T-helper 1 cell treated with Interleukin-12 subunit alpha and Interleukin-12 subunit beta and Interleukin-4 antibody, amounts not matched to agents 30 ng/mL and 1 ng/mL, for 36 hours (primary cell): ENCODE results near the gene IL1RL2. TPM values are rescaled to one million over a fixed set of nuclear protein-coding genes. Genes with fewer than 3 reads are reported as not detected.

ENCODE experiments used
- intact Hi-C: fragments of 100-400 bp; cut with micrococcal nuclease; formaldehyde crosslinking; loops from one replicate; pipeline ENCODE4 v1.15.1; 2024
- total RNA-seq: library from RNA; stranded (reverse); gene quantifications from 2 replicates; pipeline ENCODE4 v1.2.3, GENCODE V29; 2022

IL1RL2 gene
- total RNA-seq, 1 donor from 2014 or later, result not detected

- intact Hi-C loops, result no loop called here
Observed at GRCh38 chr2:102193074-102193473, 6.3 kb downstream of the IL1RL2 start.

GRCh38 chr2:102194609-102195268 lies 7.9 kb downstream of the IL1RL2 start:
- intact Hi-C loops, result no loop called here

- intact Hi-C loops, result no loop called here
Observed at GRCh38 chr2:102197389-102198137, 10.7 kb downstream of the IL1RL2 start.

GRCh38 chr2:102200539-102200938 lies 13.7 kb downstream of the IL1RL2 start:
- intact Hi-C loops, result no loop called here

GRCh38 chr2:102204638-102205037 lies 17.8 kb downstream of the IL1RL2 start:
- intact Hi-C loops, result no loop called here

- intact Hi-C loops, result no loop called here
Observed at GRCh38 chr2:102206666-102207341, 20.0 kb downstream of the IL1RL2 start.

- intact Hi-C loops, result no loop called here
Observed at GRCh38 chr2:102208774-102209173, 22.0 kb downstream of the IL1RL2 start.

- intact Hi-C loops, result no loop called here
Observed at GRCh38 chr2:102209474-102209873, 22.7 kb downstream of the IL1RL2 start.

GRCh38 chr2:102217032-102217431 lies 30.2 kb downstream of the IL1RL2 start:
- intact Hi-C loops, result no loop called here

GRCh38 chr2:102224824-102225739 lies 38.3 kb downstream of the IL1RL2 start:
- intact Hi-C loops, result no loop called here

GRCh38 chr2:102226171-102226570 lies 39.3 kb downstream of the IL1RL2 start:
- intact Hi-C loops, result no loop called here

- intact Hi-C loops, result no loop called here
Observed at GRCh38 chr2:102226612-102227391, 40.0 kb downstream of the IL1RL2 start.

- intact Hi-C loops, result no loop called here
Observed at GRCh38 chr2:102229141-102229769, 42.4 kb downstream of the IL1RL2 start.

GRCh38 chr2:102230410-102230909 lies 43.6 kb downstream of the IL1RL2 start:
- intact Hi-C loops, result no loop called here

- intact Hi-C loops, result no loop called here
Observed at GRCh38 chr2:102233132-102233884, 46.5 kb downstream of the IL1RL2 start.

GRCh38 chr2:102235042-102235473 lies 48.2 kb downstream of the IL1RL2 start:
- intact Hi-C loops, result loop anchor here (1.0 kb wide), 3 partner anchors 208 to 380 kb away; no protein-coding TSS in a partner anchor

GRCh38 chr2:102235491-102235890 lies 48.7 kb downstream of the IL1RL2 start:
- intact Hi-C loops, result loop anchor here (1.0 kb wide), 3 partner anchors 208 to 380 kb away; no protein-coding TSS in a partner anchor

- intact Hi-C loops, result no loop called here
Observed at GRCh38 chr2:102236132-102236531, 49.3 kb downstream of the IL1RL2 start.

- intact Hi-C loops, result no loop called here
Observed at GRCh38 chr2:102237176-102237575, 50.4 kb downstream of the IL1RL2 start.
